Esophagus mucosa (tissue), 1 donor: ENCODE measurements around the gene SLC9A2. TPM values are rescaled to one million over a fixed set of nuclear protein-coding genes. Genes with fewer than 3 reads are reported as not detected.

Experiments used
- ATAC-seq: fragments of 200-7000 bp; cut with Tn5 transposase; one replicate; pipeline ENCODE4 v1.9.1; 2020
- total RNA-seq: library from RNA; stranded (reverse); gene quantifications from one replicate; pipeline ENCODE4 v1.2.4, GENCODE V29; 2023
- donor health status: DM: yes; HTN: yes; CAD: no.

SLC9A2 gene
- total RNA-seq, 1 donor from 2014 or later, result 0.20 TPM

DNA sequence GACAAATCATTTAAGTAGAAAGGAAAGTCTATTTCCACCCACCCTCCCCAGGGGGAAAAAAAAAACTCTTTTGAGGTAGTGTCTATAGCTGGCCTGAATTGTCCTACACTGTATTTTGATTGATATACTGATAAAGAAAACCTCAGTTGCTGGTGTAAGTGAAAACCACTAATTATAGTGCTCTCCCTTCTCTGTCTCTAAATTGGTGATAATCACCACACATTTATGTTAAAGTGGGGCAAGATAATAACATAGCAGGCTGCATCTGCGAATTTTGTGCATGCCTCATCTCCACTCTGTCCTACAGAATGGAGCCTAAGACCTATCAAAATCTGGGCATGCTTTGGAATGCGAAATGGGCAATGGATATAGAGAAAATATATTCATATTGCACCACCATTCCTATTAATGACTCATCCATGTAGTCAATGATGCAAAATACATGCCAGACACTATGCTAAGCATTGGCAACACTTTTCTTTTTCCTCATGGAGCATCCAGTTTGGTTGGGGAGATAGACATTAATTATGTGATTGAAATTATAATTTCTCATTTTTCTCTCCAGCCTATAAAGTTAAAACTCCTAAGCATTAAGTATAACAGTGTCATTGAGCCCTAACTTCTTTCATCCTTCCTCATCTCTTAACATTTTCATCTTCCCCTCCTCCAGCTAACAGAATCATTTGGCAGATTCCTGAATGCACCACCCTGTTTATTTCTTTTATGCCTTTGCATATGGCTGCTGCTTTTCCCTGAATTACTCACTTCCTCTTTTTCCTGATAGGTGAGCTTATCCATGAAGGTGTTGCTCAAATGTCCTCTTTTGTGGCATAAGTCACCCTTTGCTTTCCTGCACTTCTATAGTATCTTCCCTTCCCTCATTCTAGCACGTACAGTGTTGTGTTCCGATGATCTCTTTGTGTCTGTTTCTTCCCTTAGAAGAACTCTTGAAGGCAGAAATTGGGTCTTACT is 58.2 kb downstream of the SLC9A2 start:
- no peak for ATAC-seq

DNA sequence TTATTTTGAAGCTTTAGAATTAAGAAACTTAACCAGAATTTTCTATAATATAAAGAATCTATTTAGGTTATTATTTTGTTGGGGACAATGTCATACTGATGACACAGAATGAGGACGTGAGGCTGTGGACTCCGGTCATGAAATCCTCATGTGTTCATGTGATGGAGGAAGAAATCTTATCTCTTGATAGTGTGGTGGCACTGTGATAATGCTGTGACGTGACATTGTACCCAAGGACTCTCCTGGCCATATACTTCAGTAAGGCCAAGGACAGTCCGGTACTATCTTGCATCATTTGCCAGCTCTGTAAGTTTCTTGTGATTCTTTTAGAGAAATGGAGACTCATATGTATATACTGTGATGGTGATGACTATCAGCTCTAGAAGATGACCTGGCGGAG is 59.1 kb downstream of the SLC9A2 start:
- ATAC-seq, result no peak

DNA sequence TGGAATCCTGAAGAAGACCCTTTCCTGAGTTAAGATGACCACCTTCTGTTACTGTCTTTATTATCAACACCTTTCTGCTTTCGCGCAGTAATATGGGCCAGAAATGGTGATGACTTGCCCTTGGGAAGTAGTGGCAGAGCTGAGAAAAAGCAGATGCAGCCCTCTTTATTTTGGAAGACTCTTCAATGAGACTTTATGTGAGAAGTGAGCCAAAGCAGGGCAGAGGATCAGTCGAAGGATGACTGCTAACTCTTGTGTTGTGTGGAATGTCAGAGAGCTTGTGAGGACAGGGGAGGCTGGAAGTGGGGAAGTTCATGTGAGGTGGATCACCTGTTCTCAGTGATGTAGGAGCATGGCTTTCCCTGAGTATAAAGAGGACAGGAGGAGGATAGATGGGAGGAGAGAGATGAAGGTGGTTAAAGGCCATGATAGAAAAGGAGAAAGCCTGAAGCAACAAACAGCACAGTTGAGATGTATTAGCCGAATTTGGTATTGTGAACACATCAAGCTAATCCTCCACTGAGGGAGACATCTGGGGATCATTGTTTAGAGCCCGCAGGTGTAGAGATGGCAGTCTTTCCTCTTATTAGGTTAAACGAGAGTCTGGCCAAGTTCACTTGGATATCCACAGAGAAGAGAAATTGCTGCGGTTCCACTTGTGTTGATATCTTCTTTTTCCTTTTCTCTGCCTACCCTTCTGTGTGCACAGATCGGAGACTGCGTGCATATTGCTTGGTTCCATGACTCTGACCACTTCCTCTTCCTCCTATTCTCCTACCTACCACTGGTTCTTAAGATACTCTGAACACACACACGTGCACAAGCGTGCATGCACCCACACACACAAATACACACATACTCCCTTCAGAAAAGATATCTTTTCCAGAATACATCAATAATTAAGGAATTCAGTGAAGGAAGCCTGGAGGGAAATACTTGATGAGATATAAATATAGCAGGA is 67.4 kb downstream of the SLC9A2 start:
- no peak for ATAC-seq

DNA sequence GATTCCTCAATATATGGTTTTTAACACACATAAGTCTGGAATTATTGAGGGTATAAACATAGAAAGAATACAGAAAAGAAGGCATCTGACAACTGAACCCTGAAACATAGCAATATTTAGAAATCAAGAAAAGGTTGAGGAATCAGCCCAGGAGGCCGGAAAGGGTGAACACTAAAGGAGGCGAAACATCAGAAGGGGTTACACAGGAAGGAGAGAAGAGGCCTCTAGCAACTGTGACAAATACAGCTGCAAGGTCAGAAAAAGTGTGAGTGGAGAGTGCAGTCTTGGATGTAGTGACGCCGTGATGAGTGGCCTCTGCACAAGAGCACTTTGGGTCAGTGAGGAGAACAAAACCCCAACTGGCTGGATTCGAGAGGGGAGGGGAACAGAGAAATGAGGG is 70.7 kb downstream of the SLC9A2 start:
- no peak for ATAC-seq

GRCh38 chr2:102696463-102696862 is 77.1 kb downstream of the SLC9A2 start:
- no peak for ATAC-seq

GRCh38 chr2:102698369-102699111 is 79.2 kb downstream of the SLC9A2 start:
- peak; percentile 84 for ATAC-seq

GRCh38 chr2:102703305-102703704 is 84.0 kb downstream of the SLC9A2 start:
- no peak for ATAC-seq

GRCh38 chr2:102703748-102704147 is 84.4 kb downstream of the SLC9A2 start:
- peak; percentile 69 for ATAC-seq

DNA sequence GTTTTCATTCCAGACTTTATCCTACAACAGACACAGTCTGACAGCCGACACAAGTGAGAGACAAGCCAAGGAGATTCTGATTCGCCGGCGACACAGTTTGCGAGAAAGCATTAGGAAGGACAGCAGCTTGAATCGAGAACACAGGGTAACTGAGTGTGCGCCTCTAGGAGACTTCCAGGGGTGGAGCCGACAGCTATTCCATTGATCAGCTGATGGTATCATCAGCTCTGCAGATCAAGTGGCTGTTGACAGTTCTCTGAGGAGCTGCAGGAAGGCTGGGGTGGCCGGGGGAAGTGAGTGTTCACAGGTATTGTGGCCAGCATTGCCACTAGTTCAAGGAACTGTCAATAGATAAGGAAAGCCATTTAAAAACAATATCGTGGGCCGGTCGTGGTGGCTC is 85.2 kb downstream of the SLC9A2 start:
- no peak for ATAC-seq

DNA sequence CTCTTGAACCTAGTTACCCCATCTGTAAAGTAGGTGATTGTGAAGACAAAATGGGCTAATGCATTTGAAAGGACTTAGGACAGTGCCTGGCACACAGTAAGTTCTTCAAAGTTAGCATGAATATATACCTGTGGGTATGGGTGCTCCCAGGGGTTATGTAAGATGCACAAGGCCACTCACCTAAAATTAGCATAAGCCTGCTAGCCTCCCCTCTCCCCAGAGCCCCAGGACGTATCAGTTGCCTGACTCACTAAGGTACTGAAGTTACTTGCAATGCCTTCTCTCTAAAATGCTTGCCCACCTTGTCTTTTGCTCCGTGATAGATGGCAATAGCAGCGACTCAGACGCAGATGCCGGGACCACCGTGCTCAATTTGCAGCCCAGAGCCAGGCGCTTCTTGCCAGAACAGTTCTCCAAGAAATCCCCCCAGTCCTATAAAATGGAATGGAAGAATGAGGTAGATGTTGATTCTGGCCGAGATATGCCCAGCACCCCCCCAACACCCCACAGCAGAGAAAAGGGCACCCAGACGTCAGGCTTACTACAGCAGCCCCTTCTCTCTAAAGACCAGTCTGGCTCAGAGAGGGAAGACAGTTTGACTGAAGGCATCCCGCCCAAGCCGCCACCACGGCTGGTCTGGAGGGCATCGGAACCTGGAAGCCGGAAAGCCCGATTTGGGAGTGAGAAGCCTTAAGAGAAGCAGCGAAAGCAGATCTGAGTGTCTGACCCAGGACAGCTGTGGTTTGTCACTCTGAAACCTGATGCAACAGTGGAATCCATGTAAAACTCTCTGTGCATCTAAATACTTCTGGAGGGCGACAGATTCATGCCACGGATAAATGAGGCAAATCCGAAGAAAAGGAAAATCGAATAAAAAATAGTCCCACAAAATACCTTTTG is 88.7 kb downstream of the SLC9A2 start:
- no peak for ATAC-seq

- peak; percentile 80 for ATAC-seq
These were observed 89.7 kb downstream of the SLC9A2 start for GRCh38 chr2:102708847-102709559.

GRCh38 chr2:102717308-102718018 is 98.1 kb downstream of the SLC9A2 start:
- ATAC-seq, result peak; percentile 23

DNA sequence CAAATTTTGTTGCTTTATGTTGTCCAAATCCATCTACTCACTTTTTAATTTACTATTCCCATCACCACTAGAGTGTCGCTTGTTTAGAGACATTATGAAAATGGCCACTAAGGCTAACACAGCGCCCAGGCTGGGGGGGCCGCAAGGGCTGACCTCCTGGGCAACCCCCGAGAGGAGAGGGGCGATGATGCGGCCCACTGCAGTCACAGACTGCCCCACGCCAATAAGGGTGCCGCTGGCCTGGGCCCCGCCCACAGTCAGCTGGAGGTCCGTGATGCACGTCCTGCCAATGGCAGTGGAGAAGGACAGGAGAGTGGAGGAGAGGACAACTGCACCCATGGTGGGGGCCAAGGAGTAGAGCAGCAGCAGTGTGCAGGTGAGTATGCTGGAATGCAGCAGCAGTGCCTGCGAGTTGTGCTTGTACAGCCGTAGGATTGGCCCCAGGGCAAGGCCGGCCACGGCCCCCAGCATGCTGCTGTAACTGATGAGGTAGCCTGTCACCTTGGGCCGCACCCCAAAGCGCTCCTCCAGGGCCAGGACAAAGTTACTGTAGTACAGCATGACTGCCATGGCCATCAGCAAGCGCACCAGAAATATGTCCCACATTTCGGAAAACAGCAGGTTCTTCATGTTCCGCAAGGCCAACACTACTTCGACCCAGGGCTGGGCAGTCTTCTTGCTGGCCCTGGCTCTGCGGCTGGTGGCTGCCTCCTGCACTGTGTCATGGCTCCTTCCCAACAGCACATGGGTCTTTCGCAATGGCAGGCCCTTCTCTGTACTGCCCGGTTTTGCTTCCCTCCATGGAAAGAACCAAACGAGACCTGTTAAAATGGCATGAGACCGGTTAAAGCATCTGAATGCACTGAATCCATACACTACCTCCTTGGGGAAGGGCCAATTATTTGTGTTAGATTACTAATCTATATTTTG is 99.3 kb downstream of the SLC9A2 start:
- no peak for ATAC-seq

GRCh38 chr2:102724016-102724490 is 104.7 kb downstream of the SLC9A2 start:
- ATAC-seq, result no peak

DNA sequence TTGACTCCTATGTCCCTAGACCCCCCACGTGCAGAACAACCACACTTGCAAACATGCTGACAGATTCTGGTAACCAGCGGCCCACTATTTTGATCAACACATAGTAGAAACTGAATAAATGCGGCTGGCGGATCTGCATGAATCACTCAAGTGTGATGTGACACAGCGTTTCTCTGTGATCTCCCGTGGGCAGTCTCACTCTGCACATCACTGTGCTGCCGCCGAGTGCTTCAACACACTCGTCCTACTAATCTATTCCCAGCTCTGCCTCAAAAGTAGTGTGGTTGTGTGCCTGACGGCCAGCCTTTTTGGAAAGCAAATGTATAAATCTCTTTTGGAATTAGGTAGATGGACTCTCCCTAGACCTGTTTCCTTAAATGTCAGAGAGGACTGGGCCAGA is 105.2 kb downstream of the SLC9A2 start:
- no peak for ATAC-seq

- no peak for ATAC-seq
These were observed 107.1 kb downstream of the SLC9A2 start for GRCh38 chr2:102726128-102727087.

GRCh38 chr2:102735416-102736109 is 116.2 kb downstream of the SLC9A2 start:
- ATAC-seq, result peak; percentile 49
